Activated T-cell treated with anti-CD3 and anti-CD28 coated beads, Interleukin-2, amount 50 U/mL, for 1 hour (primary cell): ENCODE measurements around the gene DNAJC21.
"Not testable (repeated sequence)": the region's sequence is repeated elsewhere in the genome, so short reads cannot be mapped to it uniquely, and the experiment has no call there.

Experiments
- DNase-seq: peaks from one replicate; pipeline ENCODE4 v3.0.0-alpha.2; 2020

The DNAJC21 gene

GRCh38 chr5:34923694-34924461 lies 5.5 kb upstream of the DNAJC21 start:
- DNase-seq: no peak

DNA sequence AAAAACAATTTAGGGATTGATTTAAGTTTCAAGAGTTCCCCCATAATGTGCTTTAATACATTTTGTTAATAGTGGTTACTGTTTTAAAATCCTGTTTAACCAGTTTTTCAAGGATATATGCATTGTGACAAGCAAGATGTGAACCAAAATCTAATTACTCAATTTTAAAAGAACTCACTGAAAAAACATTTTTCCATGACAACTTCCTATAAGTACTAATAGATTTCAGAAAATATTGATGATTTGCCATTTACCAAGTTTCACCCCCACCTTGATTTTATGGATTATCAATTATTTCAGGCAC lies 4.9 kb upstream of the DNAJC21 start:
- no peak for DNase-seq

GRCh38 chr5:34926318-34926888 lies 3.0 kb upstream of the DNAJC21 start:
- DNase-seq: no peak

DNA sequence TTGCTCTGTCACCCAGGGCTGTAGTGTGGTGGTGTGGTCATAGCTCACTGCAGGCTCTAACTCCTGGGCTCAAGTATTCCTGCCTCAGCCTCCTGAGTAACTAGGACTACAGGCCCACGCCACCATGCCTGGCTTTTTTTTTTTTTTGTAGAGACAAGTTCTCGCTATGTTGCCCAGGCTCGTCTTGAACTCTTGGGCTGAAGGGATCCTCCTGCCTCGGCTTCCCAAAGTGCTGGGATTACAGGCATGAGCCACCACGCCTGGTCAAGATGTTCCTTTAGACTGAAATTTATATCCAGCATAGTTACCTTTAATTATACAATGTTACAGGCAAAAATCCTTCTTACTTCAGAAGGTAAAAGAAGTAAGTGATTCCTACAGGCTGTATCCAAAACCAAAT lies 1.6 kb upstream of the DNAJC21 start:
- DNase-seq: no peak

- no peak for DNase-seq
These were observed 1.1 kb upstream of the DNAJC21 start for GRCh38 chr5:34928267-34928666.

DNA sequence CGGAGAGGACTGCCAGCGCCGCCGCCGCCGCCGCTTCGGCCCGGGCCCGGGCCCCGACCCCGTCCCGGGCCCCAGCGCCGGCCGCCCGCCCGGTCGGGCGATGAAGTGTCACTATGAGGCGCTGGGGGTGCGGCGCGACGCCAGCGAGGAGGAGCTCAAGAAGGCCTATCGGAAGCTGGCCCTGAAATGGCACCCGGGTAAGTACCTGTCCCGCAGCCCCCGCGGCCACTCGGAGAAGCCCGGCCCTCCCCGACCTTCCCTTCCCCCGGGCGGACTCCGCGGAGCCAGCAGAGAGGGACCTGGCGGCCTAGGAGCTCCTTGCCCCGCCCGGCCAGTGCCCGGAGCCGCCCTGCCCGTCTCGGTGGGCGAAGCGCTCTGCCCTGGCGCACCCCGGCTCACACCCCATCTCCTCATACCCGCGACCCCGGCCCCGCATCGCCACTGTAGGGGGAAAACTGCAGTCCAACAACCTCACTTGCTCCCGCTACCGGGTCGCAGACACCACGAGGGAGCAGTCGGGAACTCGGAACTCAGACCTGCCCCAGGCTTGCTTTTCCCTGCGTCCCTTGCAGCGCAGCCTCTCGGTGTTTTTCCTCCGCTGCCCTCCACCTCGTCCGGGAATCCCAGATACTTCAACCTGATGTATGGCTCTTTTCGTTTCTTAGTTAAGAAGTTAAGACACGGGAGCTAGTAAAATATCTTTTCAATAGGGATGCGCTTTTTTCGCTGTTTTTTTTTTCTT lies 532 bp downstream of the DNAJC21 start:
- peak; percentile 81 for DNase-seq

- DNase-seq: no peak
These were observed 1.1 kb downstream of the DNAJC21 start for GRCh38 chr5:34930462-34930844.

DNA sequence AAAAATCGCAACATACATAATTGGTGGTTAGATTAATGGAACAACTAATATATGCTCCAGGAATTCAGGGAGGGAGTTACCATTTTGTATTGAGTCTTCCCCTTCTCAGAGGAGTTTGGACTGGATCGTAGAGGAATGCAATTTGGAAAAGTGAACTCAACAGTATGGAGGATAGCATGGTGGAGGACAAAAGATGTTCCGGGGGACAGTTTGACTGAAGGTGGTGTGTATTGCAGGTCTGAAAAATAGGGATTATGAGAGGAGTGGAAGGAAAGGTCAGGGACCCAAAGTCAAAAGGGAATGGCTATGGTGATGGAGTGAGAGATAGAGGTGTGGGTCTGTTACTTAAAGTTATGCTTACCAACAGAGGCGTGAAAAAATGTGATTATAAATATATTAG lies 1.5 kb downstream of the DNAJC21 start:
- no peak for DNase-seq

DNA sequence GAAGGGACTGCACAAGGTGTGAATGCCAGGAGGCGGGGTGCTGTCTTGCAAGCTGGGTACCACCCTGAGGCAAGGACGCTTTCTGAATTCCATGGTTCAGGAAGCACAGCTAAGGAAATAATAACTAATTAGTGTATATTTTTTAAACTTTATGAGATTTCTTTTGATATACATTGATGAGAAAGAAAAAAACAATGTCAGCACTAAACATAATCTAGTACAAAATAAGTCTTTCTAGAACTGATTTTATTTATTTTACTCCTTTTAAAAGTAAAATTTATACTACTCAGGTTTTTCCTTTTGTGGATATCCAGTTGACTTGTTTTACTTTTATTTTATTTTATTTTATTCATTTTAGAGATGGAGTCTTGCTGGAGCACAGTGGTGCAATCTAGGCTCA lies 3.6 kb downstream of the DNAJC21 start:
- DNase-seq: no peak

DNA sequence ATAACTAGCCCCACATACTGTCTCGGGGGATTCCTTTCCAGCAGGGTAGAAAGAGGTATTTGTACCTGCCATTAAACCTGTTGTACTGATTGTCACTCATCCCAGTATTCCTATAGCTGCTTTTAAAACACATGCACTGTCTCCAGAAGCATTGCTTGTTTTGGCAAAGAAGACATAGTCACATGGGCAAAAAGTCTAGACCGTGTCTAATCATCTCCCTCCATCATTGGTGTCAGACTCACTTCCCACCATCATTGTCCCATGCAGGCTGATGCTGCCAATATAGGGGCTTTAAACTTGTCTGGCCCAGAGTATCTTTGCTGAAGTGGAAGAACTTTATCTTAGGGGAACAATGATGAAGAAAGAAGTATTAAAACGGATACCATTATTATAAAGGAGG lies 12.6 kb downstream of the DNAJC21 start:
- DNase-seq: no peak

DNA sequence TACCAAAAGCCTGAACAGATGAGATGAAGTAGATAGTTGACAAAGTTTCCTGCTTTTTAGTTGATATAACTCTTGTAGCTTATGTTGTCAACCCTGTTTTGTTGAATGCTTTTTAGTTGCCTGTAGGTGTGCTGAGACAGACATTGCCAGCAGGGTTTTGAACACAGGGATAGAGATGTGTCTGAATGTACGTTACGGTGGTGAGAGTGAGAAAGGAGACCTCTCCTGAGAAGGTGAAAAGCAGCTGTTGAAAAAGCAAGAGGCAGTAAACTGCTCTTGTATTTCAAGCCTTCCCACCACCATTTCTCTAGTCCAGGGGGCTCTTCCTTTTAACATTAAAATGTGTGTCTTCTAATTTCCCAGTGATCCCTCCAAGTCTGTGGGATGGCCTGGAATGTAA lies 14.7 kb downstream of the DNAJC21 start:
- DNase-seq: no peak

DNA sequence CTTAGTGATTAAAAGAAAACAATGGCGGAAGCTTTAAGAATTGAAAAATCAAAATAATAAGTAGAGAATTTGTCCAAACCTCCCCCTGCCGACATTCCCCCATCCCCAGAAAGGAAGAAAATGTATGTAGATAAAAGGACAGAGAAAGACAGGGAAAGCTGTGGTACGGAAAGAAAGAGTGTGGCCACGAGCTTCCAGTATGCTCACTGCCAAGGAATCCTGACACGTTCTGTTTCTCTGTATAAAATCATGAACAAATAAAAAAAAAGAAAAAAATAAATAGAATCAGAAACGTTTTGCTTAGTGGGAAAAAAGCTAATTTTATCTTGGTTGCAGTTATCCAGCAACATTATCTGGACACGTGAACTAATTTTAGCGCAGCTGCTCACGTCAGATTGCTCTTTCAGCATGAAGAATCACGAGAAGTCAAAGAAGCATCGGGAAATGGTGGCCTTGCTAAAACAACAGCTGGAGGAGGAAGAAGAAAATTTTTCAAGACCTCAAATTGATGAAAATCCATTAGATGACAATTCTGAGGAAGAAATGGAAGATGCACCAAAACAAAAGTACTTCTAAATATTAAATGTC lies 15.2 kb downstream of the DNAJC21 start:
- DNase-seq: no peak

GRCh38 chr5:34957321-34957720 lies 28.0 kb downstream of the DNAJC21 start:
- no peak for DNase-seq

GRCh38 chr5:34957857-34958690 lies 28.7 kb downstream of the DNAJC21 start:
- no peak for DNase-seq

DNA sequence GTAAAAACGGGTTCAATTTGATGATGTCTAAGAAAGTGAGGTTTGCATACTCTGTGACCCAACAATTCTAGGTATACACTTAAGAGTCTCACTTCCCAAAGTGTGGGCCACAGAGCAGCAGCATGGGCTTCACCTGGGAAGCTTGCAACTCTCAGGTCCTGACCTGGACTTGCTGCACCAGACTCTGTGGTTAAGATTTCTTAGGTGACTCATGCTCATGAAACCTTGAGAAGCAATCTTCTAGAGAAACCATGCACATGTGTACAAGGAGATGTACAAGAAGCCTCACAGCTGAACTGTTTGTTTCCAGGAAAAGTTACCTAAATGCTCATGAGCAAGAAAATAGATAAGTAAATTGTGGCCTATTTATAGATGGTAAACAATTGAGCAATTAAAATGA lies 30.0 kb downstream of the DNAJC21 start:
- DNase-seq: no peak

DNA sequence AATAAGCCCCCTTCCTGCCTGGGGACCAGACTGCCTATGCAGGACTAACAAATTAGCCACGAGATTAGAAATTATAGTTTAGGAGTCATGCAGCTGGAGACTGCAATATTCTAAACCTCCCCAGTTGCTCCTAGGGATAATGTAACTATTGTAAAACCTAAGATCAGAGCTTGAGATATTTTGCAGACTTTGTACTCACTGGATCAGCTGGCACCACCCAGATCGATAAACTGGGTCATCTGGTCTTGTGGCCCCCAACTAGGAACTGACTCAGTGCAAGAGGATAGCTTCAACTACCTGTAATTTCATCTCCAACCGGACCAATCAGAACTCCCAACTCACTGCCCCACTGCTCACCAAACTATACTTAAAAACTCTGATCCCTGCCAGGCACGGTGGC lies 38.2 kb downstream of the DNAJC21 start:
- DNase-seq: no peak

GRCh38 chr5:34968258-34968657 lies 38.9 kb downstream of the DNAJC21 start:
- DNase-seq: no peak

- no peak for DNase-seq
These were observed 41.2 kb downstream of the DNAJC21 start for GRCh38 chr5:34970552-34970951.

DNA sequence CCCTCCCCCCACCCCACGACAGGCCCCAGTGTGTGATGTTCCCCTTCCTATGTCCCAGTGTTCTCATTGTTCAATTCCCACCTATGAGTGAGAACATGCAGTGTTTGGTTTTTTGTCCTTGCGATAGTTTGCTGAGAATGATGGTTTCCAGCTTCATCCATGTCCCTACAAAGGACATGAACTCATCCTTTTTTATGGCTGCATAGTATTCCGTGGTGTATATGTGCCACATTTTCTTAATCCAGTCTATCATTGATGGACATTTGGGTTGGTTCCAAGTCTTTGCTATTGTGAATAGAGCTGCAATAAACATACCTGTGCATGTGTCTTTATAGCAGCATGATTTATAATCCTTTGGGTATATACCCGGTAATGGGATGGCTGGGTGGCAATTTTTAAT lies 42.3 kb downstream of the DNAJC21 start:
- DNase-seq: not testable (repeated sequence)

DNA sequence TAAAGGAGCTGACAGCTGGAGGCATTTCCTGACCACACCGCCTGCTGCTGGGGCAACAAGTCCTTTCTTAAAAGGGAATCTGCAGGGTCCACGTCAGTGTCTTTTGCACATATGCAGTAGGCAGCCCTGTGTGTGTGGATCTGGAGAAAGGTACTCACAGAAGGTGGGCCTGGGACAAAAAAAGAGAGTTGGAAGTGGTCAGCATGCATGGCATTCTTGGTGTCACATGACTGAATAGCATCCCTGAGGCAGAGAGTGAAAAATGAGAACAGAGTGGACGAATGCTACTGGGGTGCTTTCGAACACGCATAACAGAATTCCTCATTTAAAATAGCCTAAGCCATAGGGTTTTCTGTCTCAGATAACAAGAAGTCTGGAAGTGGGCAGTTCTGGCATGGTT lies 47.0 kb downstream of the DNAJC21 start:
- DNase-seq: no peak

- DNase-seq: no peak
These were observed 48.7 kb downstream of the DNAJC21 start for GRCh38 chr5:34977934-34978613.

DNA sequence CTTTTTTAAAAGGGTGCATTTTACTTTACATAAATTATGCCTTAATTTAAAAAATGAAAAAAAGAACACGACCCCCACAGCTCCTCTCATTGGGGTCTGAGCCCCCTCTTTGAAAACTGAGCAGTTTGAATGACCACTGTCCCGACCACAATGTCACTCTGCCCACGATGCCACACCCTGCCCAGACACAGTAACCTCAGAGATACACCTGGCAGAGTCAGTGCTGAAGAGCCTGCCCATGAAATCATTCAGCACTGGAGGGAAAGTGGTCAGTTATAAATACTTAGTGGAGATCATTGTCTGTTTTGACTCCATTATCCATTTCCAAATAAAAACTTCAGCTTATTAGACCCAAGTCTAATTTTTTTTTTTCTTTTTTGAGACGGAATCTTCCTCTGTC lies 49.3 kb downstream of the DNAJC21 start:
- no peak for DNase-seq

DNA sequence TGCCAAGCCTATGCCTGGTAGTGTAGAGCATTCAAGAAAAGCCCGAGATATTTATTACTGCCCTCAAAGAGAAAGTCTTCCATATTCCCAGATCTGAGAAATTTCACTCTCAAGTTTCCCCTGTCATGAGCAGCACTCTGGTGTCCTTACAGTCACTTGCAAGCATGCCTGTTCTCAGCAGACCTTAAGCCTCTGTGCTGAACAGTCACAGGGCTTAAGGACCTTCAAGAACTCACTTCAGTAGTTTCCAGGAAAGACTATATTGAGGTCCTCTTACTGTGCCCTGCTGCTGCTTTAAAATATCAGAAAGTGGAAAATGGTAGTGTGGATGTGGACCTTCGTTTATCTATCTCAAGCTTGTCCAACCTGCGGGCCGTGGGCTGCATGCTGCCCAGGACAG lies 53.5 kb downstream of the DNAJC21 start:
- no peak for DNase-seq
